K562 (cell line): ENCODE data around the gene NXF1. TPM values are rescaled to one million over a fixed set of nuclear protein-coding genes. Genes with fewer than 3 reads are reported as not detected.

Experiments
- CBX3 ChIP-seq, 2 experiments: IDR thresholded peaks; 1 replicate in 1 of 2; 2 replicates in 1 of 2; pipeline ENCODE4 v1.6.1; 2012; ENCODE audit warnings: inconsistent platforms in 2 of 2, low read length in 2 of 2, borderline replicate concordance in 1 of 2, control low read depth in 1 of 2
- CHD4 ChIP-seq: fragments of 200-600 bp; sonication (generic); IDR thresholded peaks from 3 replicates; pipeline ENCODE4 v1.6.1; 2012; ENCODE audit warnings: low read depth, mild to moderate bottlenecking, mixed read lengths, low read length, inconsistent platforms; ENCODE audit not compliant: insufficient read depth, insufficient replicate concordance, poor library complexity, severe bottlenecking
- CTCF ChIP-seq, 3 experiments: IDR thresholded peaks in 2 of 3; conservative IDR thresholded peaks in 1 of 3; 2 replicates each; pipeline ENCODE4 v1.5.1; 2011 to 2012; ENCODE audit warnings: low read length in 3 of 3, mild to moderate bottlenecking in 3 of 3, control low read depth in 2 of 3, improper control_type of control experiment in 1 of 3, inconsistent platforms in 1 of 3, low read depth in 1 of 3, mixed read lengths in 1 of 3, moderate library complexity in 1 of 3; ENCODE audit not compliant: insufficient read depth in 2 of 3
- EP400 ChIP-seq: fragments of 450-650 bp; IDR thresholded peaks from 2 replicates; pipeline ENCODE4 v1.6.1; 2017; ENCODE audit warnings: antibody characterized with exemption, mild to moderate bottlenecking, moderate library complexity
- GMEB1 ChIP-seq: fragments of 250-450 bp; sonication (Bioruptor Pico); IDR thresholded peaks from 2 replicates; pipeline ENCODE4 v1.4.0; 2020; ENCODE audit warnings: mild to moderate bottlenecking
- GTF2A2 ChIP-seq: IDR thresholded peaks from 2 replicates; pipeline ENCODE4 v1.6.1; 2016; ENCODE audit warnings: mild to moderate bottlenecking, missing genetic modification characterization, missing compliant biosample characterization
- KDM1A ChIP-seq, 2 experiments: fragments of 450-650 bp; IDR thresholded peaks; 2 replicates each; pipeline ENCODE4 v1.6.1; 2016; ENCODE audit warnings: mild to moderate bottlenecking in 2 of 2
- RUNX1 ChIP-seq: sonication (generic); IDR thresholded peaks from 2 replicates; pipeline ENCODE4 v1.6.1; 2016; ENCODE audit warnings: antibody characterized with exemption, low read depth
- TBP ChIP-seq: optimal IDR thresholded peaks from 2 replicates; pipeline ENCODE3; 2011; ENCODE audit warnings: low read depth, low read length, improper control_type of control experiment
- TEAD2 ChIP-seq: fragments of 450-650 bp; IDR thresholded peaks from 2 replicates; pipeline ENCODE4 v1.6.1; 2016; ENCODE audit warnings: missing genetic modification characterization, control low read depth, missing compliant biosample characterization
- ZHX1 ChIP-seq: fragments of 150-350 bp; conservative IDR thresholded peaks from 2 replicates; pipeline ENCODE4 v1.6.1; 2014; ENCODE audit warnings: low read length
- ZNF511 ChIP-seq: sonication (generic); formaldehyde crosslinking; IDR thresholded peaks from 2 replicates; pipeline ENCODE4 v1.8.0; 2022; ENCODE audit warnings: mild to moderate bottlenecking, missing genetic modification reagents
- ZNF592 ChIP-seq: fragments of 450-650 bp; IDR thresholded peaks from 2 replicates; pipeline ENCODE4 v1.6.1; 2017; ENCODE audit warnings: antibody characterized with exemption, mild to moderate bottlenecking
- polyA plus RNA-seq, 8 experiments: library from polyadenylated mRNA; depleted of rRNA in 4 of 8; stranded (reverse) in 5 of 8; unstranded in 3 of 8; fragments of >200 nt; fragmentation: Nextera tagmentation in 2 of 8; fragmentation: Illumina TruSeq in 1 of 8; extraction: Ambion mirVana in 2 of 8; extraction: Trizol in 1 of 8; gene quantifications; 2 replicates each; pipeline versions ENCODE4 v1.2.1 to v1.2.3, GENCODE V29; 2011 to 2014; ENCODE audit warnings: inconsistent platforms in 1 of 8, missing spikeins in 1 of 8
- total RNA-seq, 7 experiments: library from RNA; depleted of rRNA in 6 of 7; stranded (reverse); fragments of >200 nt in 6 of 7; fragmentation: Illumina TruSeq in 2 of 7; extraction: Trizol in 2 of 7; gene quantifications; 2 replicates each; pipeline versions ENCODE4 v1.2.1 to v1.2.3, GENCODE V29; 2011 to 2021; ENCODE audit warnings: low replicate concordance in 1 of 7

Gene NXF1
- total and polyA plus RNA-seq, 9 of the 15 experiments (the other 6 are each of a cell fraction or from before 2014, with no cell fraction given): 18.1 to 98.3 (median 35.8) TPM

GRCh38 chr11:62753736-62754603 lies 51.3 kb downstream of the NXF1 start, which contains the start of gene ZBTB3 (continued):
- TF ChIP-seq ZNF592 (no peak), TEAD2 (no peak), GMEB1 (CRISPR knock-in tag) (no peak), ZHX1 (0 out of 2 replicates have a peak, but pooled peaks have one; percentile 72), GTF2A2 (tag) (no peak), TBP (peak; percentile 69), RUNX1 (no peak), EP400 (peak; percentile 91), CHD4 (no peak), ZNF511 (no peak; the same call in 1 of the 2 replicates), CBX3 (IDR thresholded peaks at IDR 0.05; ENCODE audit: borderline replicate concordance in 1 of 2, low read length in 2 of 2) (peak in 1 of 2 experiments; percentile 62; a peak in 1 of 3 replicates), KDM1A (IDR thresholded peaks at IDR 0.05) (no peak), CTCF (IDR thresholded peaks at IDR 0.05 in 2 of 3, conservative IDR thresholded peaks at IDR 0.05 in 1 of 3; ENCODE audit: insufficient read depth in 2 of 3, low read depth in 1 of 3, low read length in 3 of 3) (peak in 1 of 3 experiments; percentile 1; a peak in 1 of 6 replicates)
